SH-SY5Y (cell line): ENCODE data around the gene STAG1.

Experiments used
- GATA2 ChIP-seq: IDR thresholded peaks from 2 replicates; pipeline ENCODE4 v1.6.1; 2011; ENCODE audit warnings: mild to moderate bottlenecking, low read depth, low read length
- GATA3 ChIP-seq: IDR thresholded peaks from 2 replicates; pipeline ENCODE4 v1.6.1; 2011; ENCODE audit warnings: low read depth, mild to moderate bottlenecking, low read length, moderate library complexity

GRCh38 chr3:136703429-136703828, 48.7 kb downstream of the STAG1 start:
- TF ChIP-seq GATA2 (no peak), GATA3 (no peak)
